Pancreas (tissue), 10 donors: ENCODE measurements around the gene PXMP4. TPM values are rescaled to one million over a fixed set of nuclear protein-coding genes. Genes with fewer than 3 reads are reported as not detected.
"Not testable (repeated sequence)": the region's sequence is repeated elsewhere in the genome, so short reads cannot be mapped to it uniquely, and the experiment has no call there.

Experiments
- ATAC-seq, 4 donors: fragments of 200-7000 bp; cut with Tn5 transposase; one replicate each; pipeline versions ENCODE4 v1.8.0 to v1.9.1; 2020; ENCODE audit warnings: mild to moderate bottlenecking in 4 of 4, moderate library complexity in 4 of 4
- DNase-seq, 6 donors: peaks; one replicate each; pipeline ENCODE4 v3.0.0-alpha.2; 2020
- FAIRE-seq: peaks from 2 replicates; lab custom pipeline; 2012; peaks lifted over from hg19 to GRCh38; lab: Jason Lieb, UNC
- H3K27ac ChIP-seq, 4 donors: fragments of 200-600 bp; sonication (generic); 1 replicate in 3 of 4; 2 replicates in 1 of 4; pipeline versions ENCODE4 v1.5.0 to v1.8.0; 2020
- H3K27me3 ChIP-seq, 4 donors: fragments of 200-600 bp; one replicate each; pipeline ENCODE4 v1.8.0; 2021
- H3K36me3 ChIP-seq, 3 donors: fragments of 200-600 bp; sonication (generic) in 1 of 3; one replicate each; pipeline versions ENCODE4 v1.5.0 to v1.8.0; 2020 to 2021
- H3K4me1 ChIP-seq, 3 donors: fragments of 200-600 bp; one replicate each; pipeline ENCODE4 v1.8.0; 2021
- H3K4me3 ChIP-seq, 4 donors: fragments of 200-600 bp; sonication (generic) in 2 of 4; one replicate each; pipeline versions ENCODE4 v1.5.0 to v1.8.0; 2020 to 2021
- H3K9me3 ChIP-seq, 4 donors: fragments of 200-600 bp; one replicate each; pipeline ENCODE4 v1.8.0; 2021
- WGBS, 2 donors: extraction: QIAGEN DNeasy Blood & Tissue Kit; methylation state at CpG; one replicate each; pipeline ENCODE4 v1.1.7; 2013; 5-methylcytosine and 5-hydroxymethylcytosine counted together
- intact Hi-C, 3 donors: fragments of 100-400 bp; cut with DNase I; formaldehyde crosslinking; loops; one replicate each; pipeline versions ENCODE4 v1.11.1 to v1.14.2; 2022
- polyA plus RNA-seq, 2 donors: library from polyadenylated mRNA; stranded (reverse); fragments of 200-250 nt; gene quantifications; one replicate each; pipeline ENCODE4 v1.2.3, GENCODE V29; 2013
- total RNA-seq, 6 donors: library from RNA; stranded (reverse); fragmentation: NEBNext Ultra II Directional in 4 of 6; extraction: Animal tissue kit (Norgen Biotek cat#: 25700) in 4 of 6; gene quantifications; one replicate each; pipeline versions ENCODE4 v1.2.1 to v1.2.4, GENCODE V29; 2021 to 2023
- TF ChIP-seq, protein P1 (sequence below), 4 donors: fragments of 200-600 bp; sonication (generic) in 3 of 4; IDR thresholded peaks; one replicate each; pipeline versions ENCODE4 v1.5.0 to v1.8.0; 2021; ENCODE audit warnings: antibody characterized with exemption in 4 of 4
- donor health status: healthy with polysubstance abuse.
- donor health status: DM: no; HTN: no; CAD: no; lungs with moderate emphysema.
- donor health status: DM: no; HTN: no; CAD: no.
- donor health status: control.
- donor health status: control.
- donor health status: Bipolar disorder and iron deficiency.
- donor health status: DM: yes; HTN: yes; CAD: no.
- donor health status: DM: no; HTN: no; CAD: no.
- donor health status: DM: no; HTN: no; CAD: no.
- donor health status: DM: yes; HTN: yes; CAD: no.

PXMP4 gene
- total and polyA plus RNA-seq, 8 donors, result 2.1 to 8.2 (median 5.4) TPM

DNA sequence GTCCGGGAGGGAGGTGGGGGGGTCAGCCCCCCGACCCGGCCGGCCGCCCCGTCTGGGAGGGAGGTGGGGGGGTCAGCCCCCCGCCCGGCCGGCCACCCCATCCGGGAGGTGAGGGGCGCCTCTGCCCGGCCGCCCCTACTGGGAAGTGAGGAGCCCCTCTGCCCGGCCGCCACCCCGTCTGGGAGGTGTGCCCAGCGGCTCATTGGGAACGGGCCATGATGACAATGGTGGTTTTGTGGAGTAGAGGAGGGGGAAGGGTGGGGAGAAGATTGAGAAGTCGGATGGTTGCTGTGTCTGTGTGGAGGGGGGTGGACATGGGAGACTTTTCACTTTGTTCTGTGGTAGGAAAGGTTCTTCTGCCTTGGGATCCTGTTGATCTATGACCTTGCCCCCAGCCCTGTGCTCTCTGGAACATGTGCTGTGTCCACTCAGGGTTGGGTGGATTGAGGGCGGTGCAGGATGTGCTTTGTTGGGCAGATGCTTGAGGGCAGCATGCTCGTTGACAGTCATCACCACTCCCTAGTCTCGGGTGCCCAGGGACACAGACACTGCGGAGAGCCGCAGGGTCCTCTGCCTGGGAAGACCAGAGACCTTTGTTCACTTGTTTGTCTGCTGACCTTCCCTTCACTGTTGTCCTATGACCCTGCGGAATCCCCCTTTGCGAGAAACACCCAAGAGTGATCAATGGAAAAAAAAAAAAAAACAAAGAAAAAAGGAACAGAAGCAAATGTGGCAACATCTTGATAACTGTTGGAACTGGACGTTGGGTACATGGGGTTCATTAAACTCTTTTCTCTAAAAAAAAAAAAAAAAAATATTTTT, 18.3 kb downstream of the PXMP4 start:
- Histone ChIP-seq H3K4me1 (no peaks in the 10 kb centered on the region), H3K27ac (no peak overlapping the region), H3K9me3 (no peaks in the 10 kb centered on the region), H3K36me3 (no peaks in the 10 kb centered on the region), H3K4me3 (no peak overlapping the region), H3K27me3 (no peaks in the 10 kb centered on the region)
- WGBS, 2 donors, result 89 to 90% methylated on average over 11 to 27 of the region's 27 CpGs
- DNase-seq (no peak), FAIRE-seq (no peak), ATAC-seq (no peak)
- intact Hi-C loops, result no loop called here
- TF ChIP-seq, protein P1, sequence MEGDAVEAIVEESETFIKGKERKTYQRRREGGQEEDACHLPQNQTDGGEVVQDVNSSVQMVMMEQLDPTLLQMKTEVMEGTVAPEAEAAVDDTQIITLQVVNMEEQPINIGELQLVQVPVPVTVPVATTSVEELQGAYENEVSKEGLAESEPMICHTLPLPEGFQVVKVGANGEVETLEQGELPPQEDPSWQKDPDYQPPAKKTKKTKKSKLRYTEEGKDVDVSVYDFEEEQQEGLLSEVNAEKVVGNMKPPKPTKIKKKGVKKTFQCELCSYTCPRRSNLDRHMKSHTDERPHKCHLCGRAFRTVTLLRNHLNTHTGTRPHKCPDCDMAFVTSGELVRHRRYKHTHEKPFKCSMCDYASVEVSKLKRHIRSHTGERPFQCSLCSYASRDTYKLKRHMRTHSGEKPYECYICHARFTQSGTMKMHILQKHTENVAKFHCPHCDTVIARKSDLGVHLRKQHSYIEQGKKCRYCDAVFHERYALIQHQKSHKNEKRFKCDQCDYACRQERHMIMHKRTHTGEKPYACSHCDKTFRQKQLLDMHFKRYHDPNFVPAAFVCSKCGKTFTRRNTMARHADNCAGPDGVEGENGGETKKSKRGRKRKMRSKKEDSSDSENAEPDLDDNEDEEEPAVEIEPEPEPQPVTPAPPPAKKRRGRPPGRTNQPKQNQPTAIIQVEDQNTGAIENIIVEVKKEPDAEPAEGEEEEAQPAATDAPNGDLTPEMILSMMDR (IDR thresholded peaks at IDR 0.05), result no peak

DNA sequence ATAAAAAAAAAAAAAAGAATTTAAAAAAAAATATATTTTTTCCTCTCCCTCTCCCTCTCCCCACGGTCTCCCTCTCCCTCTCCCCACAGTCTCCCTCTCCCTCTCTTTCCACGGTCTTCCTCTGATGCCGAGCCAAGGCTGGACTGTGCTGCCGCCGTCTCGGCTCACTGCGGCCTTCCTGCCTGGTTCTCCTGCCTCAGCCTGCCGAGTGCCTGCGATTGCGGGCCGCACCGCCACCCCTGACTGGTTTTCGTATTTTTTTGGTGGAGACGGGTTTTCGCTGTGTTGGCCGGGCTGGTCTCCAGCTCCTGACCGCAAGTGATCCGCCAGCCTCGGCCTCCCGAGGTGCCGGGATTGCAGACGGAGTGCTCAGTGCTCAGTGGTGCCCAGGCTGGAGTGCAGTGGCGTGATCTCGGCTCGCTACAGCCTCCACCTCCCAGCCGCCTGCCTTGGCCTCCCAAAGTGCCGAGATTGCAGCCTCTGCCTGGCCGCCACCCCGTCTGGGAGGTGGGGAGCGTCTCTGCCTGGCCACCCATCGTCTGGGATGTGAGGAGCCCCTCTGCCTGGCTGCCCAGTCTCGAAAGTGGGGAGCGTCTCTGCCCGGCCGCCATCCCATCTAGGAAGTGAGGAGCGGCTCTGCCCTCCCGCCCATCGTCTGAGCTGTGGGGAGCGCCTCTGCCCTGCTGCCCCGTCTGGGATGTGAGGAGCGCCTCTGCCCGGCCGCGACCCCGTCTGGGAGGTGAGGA, 19.2 kb downstream of the PXMP4 start:
- H3K27me3 ChIP-seq, H3K36me3 ChIP-seq, H3K27ac ChIP-seq, FAIRE-seq, H3K9me3 ChIP-seq, H3K4me1 ChIP-seq, intact Hi-C loops, H3K4me3 ChIP-seq, DNase-seq, ATAC-seq: not testable (repeated sequence)
- WGBS, 2 donors, result 95 to 98% methylated on average over 44 to 45 of the region's 45 CpGs

DNA sequence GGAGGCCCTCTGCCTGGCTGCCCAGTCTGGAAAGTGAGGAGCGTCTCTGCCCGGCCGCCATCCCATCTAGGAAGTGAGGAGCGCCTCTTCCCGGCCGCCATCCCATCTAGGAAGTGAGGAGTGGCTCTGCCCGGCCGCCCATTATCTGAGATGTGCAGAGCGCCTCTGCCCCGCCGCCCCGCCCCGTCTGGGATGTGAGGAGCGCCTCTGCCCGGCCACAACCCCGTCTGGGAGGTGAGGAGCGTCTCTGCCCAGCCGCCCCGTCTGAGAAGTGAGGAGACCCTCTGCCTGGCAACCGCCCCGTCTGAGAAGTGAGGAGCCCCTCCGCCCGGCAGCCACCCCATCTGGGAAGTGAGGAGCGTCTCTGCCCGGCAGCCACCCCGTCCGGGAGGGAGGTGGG, 21.1 kb downstream of the PXMP4 start:
- FAIRE-seq, H3K4me1 ChIP-seq, intact Hi-C loops, H3K36me3 ChIP-seq, DNase-seq, H3K27ac ChIP-seq, H3K4me3 ChIP-seq, H3K27me3 ChIP-seq, H3K9me3 ChIP-seq, ATAC-seq: not testable (repeated sequence)
- WGBS, 2 donors, result 94 to 95% methylated on average over 18 to 21 of the region's 27 CpGs

DNA sequence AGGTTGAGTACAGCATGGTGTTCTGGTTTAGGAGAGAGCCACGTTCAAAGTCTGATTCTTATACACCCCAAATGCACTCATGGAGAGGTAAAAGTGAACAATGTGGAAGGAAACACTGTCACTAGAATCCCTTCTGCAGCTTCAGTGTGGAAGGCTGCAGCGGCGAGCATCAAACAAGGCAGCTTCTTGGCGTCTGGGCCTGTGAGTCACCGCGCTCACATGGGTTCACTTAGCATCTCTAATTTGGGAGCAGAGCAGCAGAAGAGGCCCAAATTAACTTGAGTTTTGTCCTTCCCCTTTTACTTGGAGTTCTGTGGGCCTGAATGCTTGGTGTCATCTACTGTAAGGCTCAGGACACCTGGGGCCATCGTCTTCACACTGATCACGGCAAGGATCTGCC, 23.0 kb downstream of the PXMP4 start:
- peak in 2 of 4 donors; percentile 38 to 68 for ATAC-seq
- 81 to 86% methylated on average over 8 of the region's 8 CpGs for WGBS, 2 donors
- no peak for FAIRE-seq
- H3K9me3 ChIP-seq, result no peaks in the 10 kb centered on the region
- H3K4me1 ChIP-seq, result no peaks in the 10 kb centered on the region
- H3K27ac ChIP-seq, result no peak overlapping the region
- no peak overlapping the region for H3K4me3 ChIP-seq
- no peak for DNase-seq
- TF ChIP-seq, protein P1 (IDR thresholded peaks at IDR 0.05), result no peak
- H3K36me3 ChIP-seq, result no peaks in the 10 kb centered on the region
- no peaks in the 10 kb centered on the region for H3K27me3 ChIP-seq
- intact Hi-C loops, result no loop called here

DNA sequence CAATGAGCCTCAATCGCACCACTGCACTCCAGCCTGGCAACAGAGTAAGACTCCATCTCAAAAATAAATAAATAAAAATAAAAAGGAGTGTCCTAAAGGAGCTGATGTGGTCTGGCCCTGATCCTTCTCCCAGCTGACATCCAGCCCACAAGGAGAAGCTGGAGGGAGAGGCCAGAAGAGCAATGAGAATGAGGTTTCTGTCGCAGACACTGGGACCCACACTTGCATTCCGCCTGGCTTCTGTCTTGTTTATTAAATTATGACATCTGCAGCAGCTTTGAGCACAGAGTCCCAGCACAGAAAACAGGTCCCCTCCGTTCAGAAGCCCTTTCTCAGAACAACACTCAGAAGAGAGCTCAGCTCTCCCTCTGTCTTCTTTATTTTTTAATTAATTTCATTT, 23.7 kb downstream of the PXMP4 start:
- DNase-seq (no peak), FAIRE-seq (no peak), ATAC-seq (peak in 1 of 4 donors; percentile 48)
- no peak overlapping the region for H3K4me3 ChIP-seq
- WGBS, 2 donors, result 82 to 88% methylated on average over 4 of the region's 4 CpGs
- TF ChIP-seq, protein P1 (IDR thresholded peaks at IDR 0.05), result no peak
- no peak overlapping the region for H3K27ac ChIP-seq
- H3K4me1 ChIP-seq, result no peaks in the 10 kb centered on the region
- H3K9me3 ChIP-seq, result no peaks in the 10 kb centered on the region
- no peaks in the 10 kb centered on the region for H3K27me3 ChIP-seq
- intact Hi-C loops, result no loop called here
- H3K36me3 ChIP-seq, result no peaks in the 10 kb centered on the region
